HEK293T (cell line): Measurements from ENCODE around the gene TRPC4AP.

ENCODE experiments used
- ARNT ChIP-seq: fragments of 450-650 bp; IDR thresholded peaks from 2 replicates; pipeline ENCODE4 v1.6.1; 2017; ENCODE audit warnings: mild to moderate bottlenecking
- BHLHE40 ChIP-seq: fragments of 450-650 bp; IDR thresholded peaks from 2 replicates; pipeline ENCODE4 v1.6.1; 2016; ENCODE audit warnings: mild to moderate bottlenecking, moderate library complexity, borderline replicate concordance
- FOXA1 ChIP-seq: fragments of 450-650 bp; IDR thresholded peaks from 2 replicates; pipeline ENCODE4 v1.6.1; 2016; ENCODE audit warnings: mild to moderate bottlenecking
- FOXM1 ChIP-seq: fragments of 450-650 bp; IDR thresholded peaks from 2 replicates; pipeline ENCODE4 v1.6.1; 2017; ENCODE audit warnings: mild to moderate bottlenecking, borderline replicate concordance
- HDGF ChIP-seq: fragments of 450-650 bp; IDR thresholded peaks from 2 replicates; pipeline ENCODE4 v1.6.1; 2017; ENCODE audit warnings: antibody characterized with exemption, borderline replicate concordance
- L3MBTL2 ChIP-seq: fragments of 450-650 bp; conservative IDR thresholded peaks from 2 replicates; pipeline ENCODE4 v1.6.1; 2016; ENCODE audit warnings: mild to moderate bottlenecking
- LEF1 ChIP-seq: fragments of 450-650 bp; IDR thresholded peaks from 2 replicates; pipeline ENCODE4 v1.6.1; 2017; ENCODE audit warnings: mild to moderate bottlenecking, borderline replicate concordance
- NFRKB ChIP-seq: fragments of 450-650 bp; IDR thresholded peaks from 2 replicates; pipeline ENCODE4 v1.6.1; 2016; ENCODE audit warnings: mild to moderate bottlenecking, moderate library complexity
- SP1 ChIP-seq: fragments of 450-650 bp; IDR thresholded peaks from 2 replicates; pipeline ENCODE4 v1.6.1; 2017
- SUZ12 ChIP-seq: fragments of 450-650 bp; IDR thresholded peaks from 2 replicates; pipeline ENCODE4 v1.6.1; 2016; ENCODE audit warnings: mild to moderate bottlenecking
- TARDBP ChIP-seq: fragments of 450-650 bp; IDR thresholded peaks from 2 replicates; pipeline ENCODE4 v1.6.1; 2016
- ZNF384 ChIP-seq: fragments of 450-650 bp; IDR thresholded peaks from 2 replicates; pipeline ENCODE4 v1.6.1; 2016
- TF ChIP-seq, protein P1 (sequence below): fragments of 450-650 bp; IDR thresholded peaks from 2 replicates; pipeline ENCODE4 v1.6.1; 2016

GRCh38 chr20:35002426-35003210 lies 90.0 kb downstream of the TRPC4AP start:
- TF ChIP-seq BHLHE40, result no peak
- TF ChIP-seq, protein P1, sequence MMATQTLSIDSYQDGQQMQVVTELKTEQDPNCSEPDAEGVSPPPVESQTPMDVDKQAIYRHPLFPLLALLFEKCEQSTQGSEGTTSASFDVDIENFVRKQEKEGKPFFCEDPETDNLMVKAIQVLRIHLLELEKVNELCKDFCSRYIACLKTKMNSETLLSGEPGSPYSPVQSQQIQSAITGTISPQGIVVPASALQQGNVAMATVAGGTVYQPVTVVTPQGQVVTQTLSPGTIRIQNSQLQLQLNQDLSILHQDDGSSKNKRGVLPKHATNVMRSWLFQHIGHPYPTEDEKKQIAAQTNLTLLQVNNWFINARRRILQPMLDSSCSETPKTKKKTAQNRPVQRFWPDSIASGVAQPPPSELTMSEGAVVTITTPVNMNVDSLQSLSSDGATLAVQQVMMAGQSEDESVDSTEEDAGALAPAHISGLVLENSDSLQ, result no peak
- TF ChIP-seq SUZ12, result no peak
- TF ChIP-seq FOXM1, result no peak
- TF ChIP-seq ARNT, result no peak
- TF ChIP-seq L3MBTL2, result no peak
- TF ChIP-seq NFRKB, result no peak
- no peak for TF ChIP-seq LEF1
- no peak for TF ChIP-seq FOXA1
- TF ChIP-seq ZNF384, result no peak
- no peak for TF ChIP-seq SP1
- TF ChIP-seq HDGF, result no peak
- no peak for TF ChIP-seq TARDBP
